NK-92 (cell line): ENCODE measurements around the gene RYR1.

Experiments
- DNase-seq: peaks from one replicate; lab custom pipeline; 2025; ENCODE audit not compliant: unreplicated experiment; lab: John Stamatoyannopoulos, UW

Gene RYR1

DNA sequence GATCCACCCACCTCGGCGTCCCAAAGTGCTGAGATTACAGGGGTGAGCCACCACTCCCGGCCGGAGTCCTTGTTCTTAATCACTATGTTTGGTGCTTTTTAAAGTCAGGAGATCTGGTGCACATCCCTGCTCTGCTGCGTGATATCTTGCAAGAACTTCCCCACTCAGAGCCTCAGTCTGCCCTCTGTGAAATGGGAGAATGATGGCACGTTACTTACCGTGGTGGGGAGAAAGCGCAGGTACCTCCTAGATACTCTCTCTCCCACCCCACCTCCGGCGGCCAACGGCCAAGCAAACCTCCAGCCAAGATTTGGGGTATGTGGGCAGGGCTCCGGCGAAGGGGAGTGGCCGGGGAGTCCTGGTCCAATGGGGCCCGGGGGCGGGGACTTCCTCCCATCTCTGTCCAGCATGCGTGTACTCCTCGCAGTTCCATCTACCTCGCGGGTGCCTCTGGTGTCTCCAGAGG lies at the start of gene RYR1:
Gene RYR1 (plus strand): TSS at position 424 of the 466 bp plus-strand sequence. CDS start 139 bp downstream, outside the sequence.
- no peak for DNase-seq

GRCh38 chr19:38383743-38384142 lies 49.7 kb upstream of the RYR1 start:
- no peak for DNase-seq

GRCh38 chr19:38384209-38385027 lies 49.1 kb upstream of the RYR1 start:
- no peak for DNase-seq

DNA sequence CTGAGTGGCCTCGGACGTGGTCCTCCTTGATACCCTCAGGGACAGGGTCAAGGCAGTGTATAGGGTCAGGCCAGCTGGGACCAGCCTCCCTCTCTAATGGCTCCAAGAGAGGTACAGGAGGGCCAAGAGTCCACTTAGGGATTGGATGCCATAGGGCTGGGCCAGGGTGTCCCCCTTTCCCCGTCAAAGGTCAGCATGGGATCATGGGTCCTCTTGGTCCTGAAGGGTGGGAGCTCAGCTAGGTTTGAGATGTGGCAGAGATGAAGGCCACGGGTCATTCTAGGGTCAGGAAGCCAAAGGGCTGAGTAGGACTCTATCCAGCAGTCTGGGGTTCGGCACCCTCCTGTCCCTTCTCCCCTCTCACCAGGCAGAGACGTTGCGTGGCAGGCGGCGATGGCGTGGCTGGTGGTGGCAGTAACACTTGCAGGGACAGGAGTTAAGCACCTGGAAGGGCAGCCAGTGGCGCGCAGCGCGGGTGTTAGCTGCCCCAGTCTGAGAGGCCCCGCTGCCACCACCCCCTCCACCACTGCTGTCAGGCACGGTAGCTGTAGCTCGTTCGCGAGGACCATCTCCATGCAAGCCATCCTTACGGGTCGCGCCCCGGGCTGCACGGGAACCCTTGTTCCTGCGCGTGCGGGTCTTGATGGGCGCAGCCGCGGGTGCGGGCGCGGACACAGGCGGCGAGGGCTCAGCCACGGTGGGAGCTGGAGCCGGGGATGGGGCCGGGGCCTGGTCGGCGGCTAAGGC lies 48.3 kb upstream of the RYR1 start:
- no peak for DNase-seq

DNA sequence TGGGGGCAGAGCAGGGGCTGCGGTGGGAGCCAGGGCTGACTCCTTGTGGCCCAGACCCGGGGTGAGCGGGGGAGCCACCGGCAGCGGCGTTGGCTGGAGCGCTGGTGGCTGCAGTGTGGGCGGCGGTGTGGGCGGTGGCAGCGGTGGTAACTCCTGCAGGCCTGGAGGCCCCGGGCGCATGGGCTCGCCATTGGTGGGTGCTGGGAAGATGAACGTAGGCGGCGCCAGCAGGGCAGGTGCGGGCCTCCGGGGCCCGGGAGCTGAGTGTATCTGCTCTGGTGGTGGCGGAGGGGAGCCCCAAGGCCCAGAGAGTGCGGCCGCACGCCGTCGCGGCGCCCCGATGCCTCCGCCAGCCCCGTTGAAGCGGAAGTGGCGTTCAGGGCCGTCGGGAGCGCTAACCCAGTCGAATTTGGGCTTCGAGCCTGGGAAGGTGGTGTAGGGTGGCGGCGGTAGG lies 47.7 kb upstream of the RYR1 start:
- DNase-seq: no peak

DNA sequence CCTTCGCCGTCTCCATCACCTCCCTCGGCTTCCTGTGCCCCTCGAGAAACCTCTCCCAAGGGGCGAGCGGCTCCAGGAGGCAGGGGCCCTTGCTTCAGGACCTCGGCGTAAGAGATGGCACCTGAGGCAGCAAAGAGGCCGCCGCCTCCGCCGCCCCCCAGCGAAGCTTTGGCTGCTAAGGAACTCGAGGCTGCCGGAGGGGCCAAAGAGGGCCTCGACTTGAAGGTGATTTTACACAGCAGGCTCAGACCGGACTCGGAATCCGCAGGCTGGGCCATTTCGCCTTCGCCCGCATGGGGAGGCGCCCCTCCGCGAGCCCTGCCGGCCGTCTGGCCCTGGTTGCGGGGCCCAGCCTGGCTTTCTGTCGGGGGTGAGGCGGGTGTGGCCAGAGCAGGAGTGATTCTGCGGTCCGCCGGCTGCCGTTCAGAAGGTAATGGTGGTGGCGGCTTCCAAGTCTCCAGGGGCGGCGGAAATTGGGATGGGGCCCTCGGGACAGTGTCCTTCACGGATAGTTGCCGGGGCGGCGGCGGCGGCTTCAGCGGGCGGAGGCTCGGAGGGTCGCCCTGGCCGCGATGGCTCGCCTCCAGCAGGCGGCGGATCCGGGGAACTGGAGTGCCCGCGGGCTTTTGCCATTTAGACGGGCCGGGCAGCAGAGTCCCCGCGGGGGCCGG lies 47.1 kb upstream of the RYR1 start:
- DNase-seq: no peak

DNA sequence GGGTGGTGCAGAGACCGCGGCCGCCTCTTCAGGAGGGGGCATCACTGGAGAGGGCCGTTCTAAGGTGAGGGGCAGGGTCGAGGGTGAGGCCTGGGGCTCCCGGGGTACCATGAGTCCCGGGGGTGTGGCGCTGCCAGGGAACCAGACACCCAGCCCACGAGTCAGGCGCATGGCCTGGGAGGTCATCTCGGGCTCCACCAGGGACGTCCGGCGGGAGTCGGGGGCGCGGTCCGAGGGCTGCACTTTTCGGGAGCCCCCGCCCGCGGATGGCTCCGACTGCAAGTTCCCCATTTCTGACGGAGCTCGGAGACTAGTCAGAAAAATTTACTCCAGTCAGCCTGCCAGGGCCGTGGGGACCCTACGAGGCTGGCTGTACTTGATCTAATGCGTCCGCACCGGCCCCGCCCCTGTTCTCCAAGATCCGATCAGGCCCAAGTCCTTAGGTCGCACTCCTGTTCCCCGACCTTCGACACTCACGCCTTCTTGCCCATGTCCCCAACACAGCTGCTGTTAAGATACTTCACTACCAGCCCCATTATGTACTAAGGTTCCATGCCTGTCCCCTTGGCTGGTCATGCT lies 46.4 kb upstream of the RYR1 start:
- DNase-seq: no peak

- no peak for DNase-seq
Observed at GRCh38 chr19:38387550-38388348, 45.7 kb upstream of the RYR1 start, which contains the start of gene GGN. GGN (minus strand) TSS chr19:38388034; CDS start chr19:38387261, 773 bp downstream.

DNA sequence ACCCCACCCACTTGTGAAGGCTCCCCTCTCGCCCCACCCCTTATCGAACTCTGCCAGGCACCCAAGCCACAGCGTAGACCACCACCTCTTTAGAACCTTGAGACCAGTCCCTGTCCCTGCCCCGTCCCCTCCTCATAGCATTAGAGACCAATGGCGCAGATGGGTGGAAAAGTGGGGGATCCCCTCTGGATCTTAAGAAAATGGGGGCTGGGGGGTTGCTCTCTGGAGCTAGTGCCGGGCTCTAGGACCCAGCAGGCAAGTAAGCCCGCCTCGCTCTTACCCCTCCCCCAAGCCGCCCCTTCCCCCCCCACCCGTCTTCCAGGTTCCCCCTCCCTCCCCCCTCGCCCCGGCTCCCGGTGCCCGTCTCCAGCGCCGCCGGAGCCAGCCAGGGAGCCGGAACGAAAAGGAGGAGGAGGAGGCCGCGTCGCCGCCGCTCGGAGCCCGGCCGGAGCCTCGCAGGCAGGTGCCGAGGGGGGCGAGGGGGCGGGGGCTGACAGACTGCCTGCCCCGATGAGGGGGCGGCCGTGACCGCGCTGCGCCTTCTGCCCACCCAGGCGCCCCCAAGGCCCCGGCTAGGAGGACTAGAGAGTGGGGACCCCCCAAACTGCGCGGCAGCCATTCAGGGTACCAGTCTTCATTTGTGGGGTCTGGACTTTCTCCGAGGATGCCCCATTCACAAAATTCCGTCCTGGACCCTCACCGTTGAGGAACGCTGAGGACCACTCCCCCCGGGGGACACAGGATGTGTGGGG lies 45.0 kb upstream of the RYR1 start, which contains the start of gene SPRED3:
Gene SPRED3 (plus strand): TSS at position 349 of the 752 bp plus-strand sequence. CDS start 1,606 bp downstream, outside the sequence.
- no peak for DNase-seq

- no peak for DNase-seq
Observed at GRCh38 chr19:38389101-38389925, 44.2 kb upstream of the RYR1 start.

- no peak for DNase-seq
Observed at GRCh38 chr19:38389957-38390924, 43.2 kb upstream of the RYR1 start.

GRCh38 chr19:38391911-38392464 lies 41.5 kb upstream of the RYR1 start:
- no peak for DNase-seq

DNA sequence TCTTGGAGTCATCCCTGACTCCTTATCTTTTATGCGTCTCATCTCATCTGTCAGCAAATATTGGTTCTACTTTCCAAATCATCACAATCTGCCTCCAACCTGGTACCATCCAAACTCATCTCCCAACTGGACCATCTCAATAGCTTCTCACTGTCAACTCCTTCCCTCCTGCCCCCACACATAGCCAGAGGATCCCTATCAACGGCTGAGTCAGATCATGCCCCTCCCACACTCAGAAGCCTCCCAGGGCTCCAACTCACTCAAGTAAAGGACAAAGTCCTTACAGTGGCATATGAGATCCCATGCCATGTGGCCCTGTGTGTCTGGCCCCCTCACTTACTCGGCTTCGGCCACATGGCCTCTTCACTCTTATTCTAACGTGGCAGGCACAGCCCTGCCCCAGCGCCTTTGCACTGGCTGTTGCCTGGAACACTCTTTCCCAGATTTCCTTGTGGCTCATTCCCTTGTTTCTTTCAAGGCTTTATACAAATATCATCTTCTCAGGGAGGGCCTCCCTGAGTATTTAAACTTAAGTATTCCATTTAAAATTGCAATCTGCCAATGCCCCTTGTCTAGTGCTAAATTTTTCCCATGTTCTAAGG lies 40.7 kb upstream of the RYR1 start:
- no peak for DNase-seq

DNA sequence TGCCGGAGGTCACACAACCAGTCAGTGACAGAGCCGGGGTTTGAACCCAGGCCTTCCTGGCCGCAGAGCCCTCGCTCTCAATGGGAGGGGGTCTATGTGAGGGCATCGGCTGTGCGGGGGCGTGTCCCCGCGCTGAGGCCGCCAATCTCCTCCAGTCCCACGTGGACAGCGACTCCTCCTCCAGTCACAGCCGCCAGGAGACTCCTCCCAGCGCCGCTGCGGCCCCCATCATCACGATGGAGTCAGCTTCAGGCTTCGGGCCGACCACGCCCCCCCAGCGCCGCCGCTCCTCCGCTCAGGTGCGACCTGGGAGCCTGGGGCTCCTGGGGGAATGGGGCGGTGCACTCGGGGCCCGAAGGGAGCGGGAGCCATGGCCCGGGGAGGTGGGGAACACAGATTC lies 39.0 kb upstream of the RYR1 start:
- DNase-seq: no peak

DNA sequence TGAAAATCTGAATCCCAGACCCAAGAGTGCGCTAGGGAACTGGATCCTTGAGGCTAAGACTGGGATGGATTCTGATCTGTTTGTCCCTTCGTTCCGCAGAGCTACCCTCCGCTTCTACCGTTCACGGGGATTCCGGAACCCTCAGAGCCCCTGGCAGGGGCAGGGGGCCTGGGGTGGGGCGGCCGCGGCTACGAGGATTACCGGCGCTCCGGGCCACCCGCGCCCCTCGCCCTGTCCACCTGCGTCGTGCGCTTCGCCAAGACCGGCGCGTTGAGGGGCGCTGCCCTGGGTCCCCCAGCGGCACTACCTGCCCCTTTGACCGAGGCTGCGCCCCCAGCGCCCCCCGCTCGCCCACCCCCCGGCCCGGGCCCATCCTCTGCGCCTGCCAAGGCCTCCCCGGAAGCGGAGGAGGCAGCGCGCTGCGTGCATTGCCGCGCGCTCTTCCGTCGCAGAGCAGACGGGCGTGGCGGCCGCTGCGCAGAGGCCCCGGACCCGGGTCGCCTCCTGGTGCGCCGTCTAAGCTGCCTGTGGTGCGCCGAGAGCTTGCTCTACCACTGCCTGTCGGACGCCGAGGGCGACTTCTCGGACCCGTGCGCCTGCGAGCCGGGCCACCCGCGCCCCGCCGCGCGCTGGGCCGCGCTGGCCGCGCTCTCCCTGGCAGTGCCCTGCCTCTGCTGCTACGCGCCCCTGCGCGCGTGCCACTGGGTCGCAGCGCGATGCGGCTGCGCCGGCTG lies 37.9 kb upstream of the RYR1 start:
- DNase-seq: no peak

GRCh38 chr19:38399081-38399480 lies 34.4 kb upstream of the RYR1 start:
- DNase-seq: no peak
